ENCODE measurements around the gene JTB.
A peak's percentile ranks its signal among the peaks of the same experiment; 100 is the strongest.
"Not testable (repeated sequence)": the region's sequence is repeated elsewhere in the genome, so short reads cannot be mapped to it uniquely, and the experiment has no call there.

The JTB gene

GRCh38 chr1:153985941-153986761 lies 8.7 kb upstream of the JTB start, which contains the start of gene RAB13:
RAB13 (minus strand) TSS chr1:153986339; CDS start chr1:153986236, 103 bp downstream.
- peak; percentile 32 for ATAC-seq
- peak; percentile 34 to 37 for DNase-seq
- Mint-ChIP-seq H3K4me1 (peaks cover 46% of the 10 kb centered on the region), H3K9me3 (no peaks in the 10 kb centered on the region), H3K4me3 (peak within 1 kb of the TSS; percentile 97), H3K27me3 (no peaks in the 10 kb centered on the region), H3K27ac (peak within 1 kb of the TSS; percentile 96)

GRCh38 chr1:153985341-153985912 lies 8.0 kb upstream of the JTB start:
- ATAC-seq, result peak; percentile 82
- peak overlapping the region; percentile 97 for H3K4me3 Mint-ChIP-seq
- no peaks in the 10 kb centered on the region for H3K9me3 Mint-ChIP-seq
- H3K4me1 Mint-ChIP-seq, result peaks cover 42% of the 10 kb centered on the region
- peak overlapping the region; percentile 94 to 96 for H3K27ac Mint-ChIP-seq
- peak; percentile 60 to 72 for DNase-seq
- H3K27me3 Mint-ChIP-seq, result no peaks in the 10 kb centered on the region

GRCh38 chr1:153984123-153984894 lies 6.8 kb upstream of the JTB start:
- Mint-ChIP-seq H3K27me3 (no peaks in the 10 kb centered on the region), H3K4me3 (peak overlapping the region; percentile 27 to 49), H3K27ac (no peak overlapping the region), H3K4me1 (peaks cover 33% of the 10 kb centered on the region), H3K9me3 (no peaks in the 10 kb centered on the region)
- ATAC-seq, result no peak
- DNase-seq, result no peak

- H3K9me3 Mint-ChIP-seq, ATAC-seq, H3K4me3 Mint-ChIP-seq, DNase-seq, H3K27me3 Mint-ChIP-seq: not testable (repeated sequence)
- Mint-ChIP-seq H3K4me1 (peaks cover 38% of the 10 kb centered on the region), H3K27ac (peak overlapping the region in 1 of 2 donors; percentile 42)
These were observed 4.3 kb upstream of the JTB start for GRCh38 chr1:153981735-153982134.

GRCh38 chr1:153979091-153979490 lies 1.6 kb upstream of the JTB start:
- Mint-ChIP-seq H3K4me3 (peak overlapping the region; percentile 97), H3K4me1 (peaks cover 37% of the 10 kb centered on the region)
- DNase-seq, H3K27me3 Mint-ChIP-seq, H3K9me3 Mint-ChIP-seq, H3K27ac Mint-ChIP-seq, ATAC-seq: not testable (repeated sequence)

- peaks cover 40% of the 10 kb centered on the region for H3K4me1 Mint-ChIP-seq
- no peak for ATAC-seq
- peak overlapping the region; percentile 27 to 49 for H3K27ac Mint-ChIP-seq
- no peaks in the 10 kb centered on the region for H3K9me3 Mint-ChIP-seq
- no peak for DNase-seq
- H3K27me3 Mint-ChIP-seq, result no peaks in the 10 kb centered on the region
- peak overlapping the region; percentile 97 for H3K4me3 Mint-ChIP-seq
These were observed 918 bp upstream of the JTB start for GRCh38 chr1:153978274-153978909.

GRCh38 chr1:153976819-153977249 lies 640 bp downstream of the JTB start:
- no peak for ATAC-seq
- Mint-ChIP-seq H3K27ac (peak overlapping the region; percentile 92 to 95), H3K4me3 (peak overlapping the region; percentile 97), H3K9me3 (no peaks in the 10 kb centered on the region), H3K4me1 (peaks cover 51% of the 10 kb centered on the region), H3K27me3 (no peaks in the 10 kb centered on the region)
- DNase-seq, result no peak

GRCh38 chr1:153973525-153973924 lies 3.9 kb downstream of the JTB start:
- ATAC-seq, result no peak
- Mint-ChIP-seq H3K27ac (no peak overlapping the region), H3K4me1 (peaks cover 58% of the 10 kb centered on the region), H3K9me3 (no peaks in the 10 kb centered on the region), H3K4me3 (no peak overlapping the region), H3K27me3 (no peaks in the 10 kb centered on the region)
- no peak for DNase-seq

- Mint-ChIP-seq H3K27me3 (no peaks in the 10 kb centered on the region), H3K27ac (no peak overlapping the region), H3K4me3 (no peak overlapping the region), H3K9me3 (no peaks in the 10 kb centered on the region), H3K4me1 (peaks cover 58% of the 10 kb centered on the region)
- DNase-seq (no peak), ATAC-seq (no peak)
These were observed 4.4 kb downstream of the JTB start for GRCh38 chr1:153973071-153973470.

GRCh38 chr1:153970346-153970745 lies 7.1 kb downstream of the JTB start:
- H3K27me3 Mint-ChIP-seq, result no peaks in the 10 kb centered on the region
- H3K27ac Mint-ChIP-seq, result no peak overlapping the region
- peaks cover 57% of the 10 kb centered on the region for H3K4me1 Mint-ChIP-seq
- H3K9me3 Mint-ChIP-seq, result no peaks in the 10 kb centered on the region
- DNase-seq (no peak), ATAC-seq (no peak)
- H3K4me3 Mint-ChIP-seq, result no peak overlapping the region

- ATAC-seq, result no peak
- H3K4me1 Mint-ChIP-seq, result peaks cover 56% of the 10 kb centered on the region
- peak overlapping the region; percentile 97 to 98 for H3K4me3 Mint-ChIP-seq
- no peaks in the 10 kb centered on the region for H3K9me3 Mint-ChIP-seq
- H3K27ac Mint-ChIP-seq, result peak overlapping the region in 1 of 2 donors; percentile 22
- no peaks in the 10 kb centered on the region for H3K27me3 Mint-ChIP-seq
- DNase-seq, result no peak
These were observed 8.5 kb downstream of the JTB start for GRCh38 chr1:153968972-153969371.

GRCh38 chr1:153968408-153968807 lies 9.1 kb downstream of the JTB start:
- Mint-ChIP-seq H3K4me1 (peaks cover 58% of the 10 kb centered on the region), H3K9me3 (no peaks in the 10 kb centered on the region), H3K27ac (peak overlapping the region; percentile 85 to 98), H3K4me3 (peak overlapping the region; percentile 97 to 98), H3K27me3 (no peaks in the 10 kb centered on the region)
- DNase-seq, result no peak
- ATAC-seq, result no peak

- Mint-ChIP-seq H3K9me3 (no peaks in the 10 kb centered on the region), H3K27ac (peak overlapping the region; percentile 85 to 98), H3K27me3 (no peaks in the 10 kb centered on the region), H3K4me3 (peak overlapping the region; percentile 97 to 98), H3K4me1 (peaks cover 58% of the 10 kb centered on the region)
- DNase-seq, result no peak
- ATAC-seq, result no peak
These were observed 9.5 kb downstream of the JTB start for GRCh38 chr1:153968000-153968363.

GRCh38 chr1:153967107-153967999 lies 10.1 kb downstream of the JTB start, which contains the start of gene CREB3L4:
CREB3L4 (plus strand) TSS chr1:153967902; CDS start chr1:153968526, 624 bp downstream.
- H3K27me3 Mint-ChIP-seq, result no peaks in the 10 kb centered on the region
- peak within 1 kb of the TSS; percentile 98 for H3K27ac Mint-ChIP-seq
- H3K4me1 Mint-ChIP-seq, result peaks cover 57% of the 10 kb centered on the region
- DNase-seq, result peak; percentile 76 to 90
- ATAC-seq, result peak; percentile 91
- peak within 1 kb of the TSS; percentile 97 to 98 for H3K4me3 Mint-ChIP-seq
- no peaks in the 10 kb centered on the region for H3K9me3 Mint-ChIP-seq

All from stimulated activated naive CD8-positive, alpha-beta T cell treated with anti-CD3 and anti-CD28 coated beads, Interleukin-15, amount 100 ng/mL, for 72 hours (primary cell).